Stomach smooth muscle (tissue), 2 donors: ENCODE results near the gene ST6GALNAC2.
A peak's percentile ranks its signal among the peaks of the same experiment; 100 is the strongest.
"Not testable (repeated sequence)": the region's sequence is repeated elsewhere in the genome, so short reads cannot be mapped to it uniquely, and the experiment has no call there.

Experiments
- H3K27ac ChIP-seq: one replicate; pipeline ENCODE4 v1.7.0; 2013; ENCODE audit warnings: mild to moderate bottlenecking, low read length, inconsistent platforms
- H3K27me3 ChIP-seq, 2 donors: one replicate each; pipeline ENCODE4 v1.7.0; 2013; ENCODE audit warnings: low read length in 2 of 2; ENCODE audit not compliant: insufficient read depth in 2 of 2, control insufficient read depth in 1 of 2
- H3K36me3 ChIP-seq, 2 donors: one replicate each; pipeline ENCODE4 v1.7.0; 2013; ENCODE audit warnings: low read length in 2 of 2; ENCODE audit not compliant: control insufficient read depth in 2 of 2, insufficient read depth in 2 of 2
- H3K4me1 ChIP-seq: one replicate; pipeline ENCODE4 v1.7.0; 2013; ENCODE audit warnings: low read length; ENCODE audit not compliant: control insufficient read depth, insufficient read depth
- H3K4me3 ChIP-seq, 2 donors: one replicate each; pipeline ENCODE4 v1.7.0; 2013; ENCODE audit warnings: low read length in 2 of 2
- H3K9ac ChIP-seq, 2 donors: one replicate each; pipeline ENCODE4 v1.7.0; 2013; ENCODE audit warnings: low read length in 2 of 2, mild to moderate bottlenecking in 1 of 2
- H3K9me3 ChIP-seq, 2 donors: one replicate each; pipeline ENCODE4 v1.7.0; 2013; ENCODE audit warnings: low read length in 2 of 2; ENCODE audit not compliant: control insufficient read depth in 2 of 2
- donor health status: healthy.
- donor health status: Pancreatic carcinoma.

The ST6GALNAC2 gene

GRCh38 chr17:76530095-76530723 is 55.5 kb downstream of the ST6GALNAC2 start:
- H3K27me3 ChIP-seq, result peaks cover 2 to 9% of the 10 kb centered on the region in 2 donors
- peaks cover 51% of the 10 kb centered on the region for H3K4me1 ChIP-seq
- H3K4me3 ChIP-seq, result peak overlapping the region in 1 of 2 donors; percentile 15
- H3K27ac ChIP-seq, result peak overlapping the region; percentile 76
- H3K9me3 ChIP-seq, result no peaks in the 10 kb centered on the region
- no peaks in the 10 kb centered on the region for H3K36me3 ChIP-seq
- no peak overlapping the region for H3K9ac ChIP-seq

GRCh38 chr17:76529224-76530094 is 56.2 kb downstream of the ST6GALNAC2 start:
- Histone ChIP-seq H3K27ac (peak overlapping the region; percentile 76), H3K4me3 (peak overlapping the region in 1 of 2 donors; percentile 15), H3K4me1 (peaks cover 54% of the 10 kb centered on the region), H3K36me3 (no peaks in the 10 kb centered on the region), H3K9ac (peak overlapping the region in 1 of 2 donors; percentile 42), H3K27me3 (peaks cover 2 to 4% of the 10 kb centered on the region in 2 donors), H3K9me3 (no peaks in the 10 kb centered on the region)

- Histone ChIP-seq H3K4me1 (peaks cover 55% of the 10 kb centered on the region), H3K4me3 (no peak overlapping the region), H3K27me3 (peaks cover 2 to 4% of the 10 kb centered on the region in 2 donors), H3K9ac (peak overlapping the region; percentile 29 to 42), H3K36me3 (no peaks in the 10 kb centered on the region), H3K27ac (peak overlapping the region; percentile 76), H3K9me3 (no peaks in the 10 kb centered on the region)
Measured at GRCh38 chr17:76528528-76529223, 57.0 kb downstream of the ST6GALNAC2 start.

GRCh38 chr17:76528156-76528527 is 57.5 kb downstream of the ST6GALNAC2 start:
- H3K9me3 ChIP-seq, result no peaks in the 10 kb centered on the region
- peak overlapping the region; percentile 70 for H3K27ac ChIP-seq
- H3K36me3 ChIP-seq, result no peaks in the 10 kb centered on the region
- peaks cover 59% of the 10 kb centered on the region for H3K4me1 ChIP-seq
- H3K4me3 ChIP-seq, result no peak overlapping the region
- H3K27me3 ChIP-seq, result peaks cover 2 to 4% of the 10 kb centered on the region in 2 donors
- peak overlapping the region in 1 of 2 donors; percentile 3 for H3K9ac ChIP-seq

- Histone ChIP-seq H3K36me3 (no peaks in the 10 kb centered on the region), H3K4me1 (peaks cover 61% of the 10 kb centered on the region), H3K9ac (peak overlapping the region in 1 of 2 donors; percentile 5), H3K9me3 (no peaks in the 10 kb centered on the region), H3K27ac (no peak overlapping the region), H3K27me3 (peaks cover 2 to 8% of the 10 kb centered on the region in 2 donors), H3K4me3 (no peak overlapping the region)
Measured at GRCh38 chr17:76527430-76528111, 58.1 kb downstream of the ST6GALNAC2 start.

- not testable (repeated sequence) for H3K9ac ChIP-seq, H3K4me3 ChIP-seq, H3K27ac ChIP-seq, H3K9me3 ChIP-seq, H3K27me3 ChIP-seq, H3K36me3 ChIP-seq
- H3K4me1 ChIP-seq, result peaks cover 57% of the 10 kb centered on the region
Measured at GRCh38 chr17:76527016-76527415, 58.6 kb downstream of the ST6GALNAC2 start.

GRCh38 chr17:76525513-76525833 is 60.2 kb downstream of the ST6GALNAC2 start:
- not testable (repeated sequence) for H3K4me3 ChIP-seq, H3K27ac ChIP-seq, H3K36me3 ChIP-seq, H3K9me3 ChIP-seq, H3K27me3 ChIP-seq, H3K9ac ChIP-seq
- H3K4me1 ChIP-seq, result peaks cover 43% of the 10 kb centered on the region

- Histone ChIP-seq H3K4me1 (peaks cover 37% of the 10 kb centered on the region), H3K27ac (no peak overlapping the region), H3K9ac (peak overlapping the region in 1 of 2 donors; percentile 47)
Measured at GRCh38 chr17:76524598-76525512, 60.8 kb downstream of the ST6GALNAC2 start.

GRCh38 chr17:76523084-76524037 is 62.3 kb downstream of the ST6GALNAC2 start:
- H3K27me3 ChIP-seq, result peaks cover 0 to 8% of the 10 kb centered on the region in 2 donors
- no peak overlapping the region for H3K27ac ChIP-seq
- no peaks in the 10 kb centered on the region for H3K9me3 ChIP-seq
- H3K9ac ChIP-seq, result peak overlapping the region in 1 of 2 donors; percentile 47
- H3K36me3 ChIP-seq, result no peaks in the 10 kb centered on the region
- H3K4me1 ChIP-seq, result peaks cover 25% of the 10 kb centered on the region
- H3K4me3 ChIP-seq, result no peak overlapping the region

More at GRCh38 chr17:76524598-76525512, 60.8 kb downstream of the ST6GALNAC2 start:
- H3K36me3 ChIP-seq, result no peaks in the 10 kb centered on the region
- H3K9me3 ChIP-seq, result no peaks in the 10 kb centered on the region
- H3K27me3 ChIP-seq, result peaks cover 0 to 8% of the 10 kb centered on the region in 2 donors
- no peak overlapping the region for H3K4me3 ChIP-seq
